GM12878 (cell line): Measurements from ENCODE around the gene PLEK2. TPM values are rescaled to one million over a fixed set of nuclear protein-coding genes. Genes with fewer than 3 reads are reported as not detected.

Experiments used
- ATAC-seq: fragments of 200-7000 bp; cut with Tn5 transposase; 3 replicates; pipeline ENCODE4 v1.9.1; 2020; ENCODE audit warnings: mild to moderate bottlenecking, moderate library complexity
- BruUV-seq: library from RNA; stranded (reverse); fragments of 400-500 nt; replicated peaks from 2 replicates; lab custom pipeline; 2021; lab: Mats Ljungman, UMichigan
- CTCF ChIA-PET: fragments of 300-600 bp; sonication (Branson Sonifier 250); formaldehyde crosslinking; extraction: SDS; loops from one replicate; lab custom pipeline; 2021; ENCODE audit warnings: inconsistent platforms; lab: Yijun Ruan, JAX
- POLR2A ChIA-PET: fragments of 350-600 bp; formaldehyde crosslinking; extraction: SDS; loops from one replicate; lab custom pipeline; 2021; ENCODE audit warnings: inconsistent platforms; lab: Charles Lee
- RAD21 ChIA-PET: fragments of 300-600 bp; sonication (Branson Sonifier 250); formaldehyde crosslinking; loops from one replicate; lab custom pipeline; 2023; ENCODE audit warnings: antibody characterized with exemption; ENCODE audit not compliant: unreplicated experiment; lab: Charles Lee
- SMC1A ChIA-PET: fragments of 300-600 bp; sonication (Branson Sonifier 250); formaldehyde crosslinking; loops from one replicate; lab custom pipeline; 2023; ENCODE audit not compliant: unreplicated experiment, uncharacterized antibody; lab: Charles Lee
- DNase-seq: peaks from one replicate; pipeline ENCODE4 v3.0.0-alpha.2; 2011; ENCODE audit warnings: low read depth, low spot score
- FAIRE-seq: peaks from 3 replicates; lab custom pipeline; 2011; peaks lifted over from hg19 to GRCh38; lab: Jason Lieb, UNC
- H2AFZ ChIP-seq: 2 replicates; pipeline ENCODE4 v1.6.0; 2011; ENCODE audit warnings: low read depth, low read length, control low read depth; ENCODE audit not compliant: control insufficient read depth
- H3K27ac ChIP-seq: 2 replicates; pipeline ENCODE4 v1.5.1; 2011; ENCODE audit warnings: control low read depth; ENCODE audit not compliant: control insufficient read depth, insufficient read depth
- H3K27me3 ChIP-seq, 2 experiments: replicated peaks in 1 of 2; 2 replicates each; pipeline versions ENCODE4 v1.6.0 to v1.6.1; 2011; ENCODE audit warnings: low read length in 1 of 2; ENCODE audit not compliant: control insufficient read depth in 2 of 2, insufficient read depth in 2 of 2
- H3K36me3 ChIP-seq, 2 experiments: 2 replicates each; pipeline ENCODE4 v1.5.1; 2011; ENCODE audit warnings: low read length in 1 of 2; ENCODE audit not compliant: control insufficient read depth in 2 of 2, insufficient read depth in 2 of 2
- H3K4me1 ChIP-seq: 2 replicates; pipeline ENCODE4 v1.6.1; 2011; ENCODE audit warnings: mild to moderate bottlenecking, low read length, moderate library complexity, mixed read lengths; ENCODE audit not compliant: control insufficient read depth, insufficient read depth
- H3K4me2 ChIP-seq: 2 replicates; pipeline ENCODE4 v1.6.0; 2011; ENCODE audit warnings: control low read depth; ENCODE audit not compliant: control insufficient read depth, insufficient read depth
- H3K4me3 ChIP-seq: fragments of 200-600 bp; sonication (generic); 2 replicates; pipeline ENCODE4 v1.5.1; 2016
- H3K79me2 ChIP-seq: 2 replicates; pipeline ENCODE4 v1.6.0; 2011; ENCODE audit warnings: low read length; ENCODE audit not compliant: control insufficient read depth, insufficient read depth
- H3K9ac ChIP-seq: 2 replicates; pipeline ENCODE4 v1.8.0; 2011; ENCODE audit warnings: low read length, control low read depth, mixed read lengths; ENCODE audit not compliant: control insufficient read depth, insufficient read depth
- H3K9me3 ChIP-seq: replicated peaks from 3 replicates; pipeline ENCODE4 v1.5.1; 2011; ENCODE audit warnings: mild to moderate bottlenecking, low read length; ENCODE audit not compliant: control insufficient read depth, insufficient read depth
- H4K20me1 ChIP-seq: 2 replicates; pipeline ENCODE4 v1.6.0; 2011; ENCODE audit not compliant: control insufficient read depth, insufficient read depth
- CEBPB ChIP-seq, 2 experiments: fragments of 150-350 bp in 1 of 2; IDR thresholded peaks; 2 replicates each; pipeline ENCODE4 v1.6.1; 2012 to 2014; ENCODE audit warnings: low read depth in 2 of 2, low read length in 2 of 2, borderline replicate concordance in 1 of 2, inconsistent platforms in 1 of 2
- EED ChIP-seq: sonication (generic); IDR thresholded peaks from 2 replicates; pipeline ENCODE4 v1.6.1; 2016; ENCODE audit warnings: antibody characterized with exemption, low read depth
- HCFC1 ChIP-seq: fragments of 150-350 bp; IDR thresholded peaks from 2 replicates; pipeline ENCODE4 v1.6.1; 2014; ENCODE audit warnings: low read length
- HSF1 ChIP-seq: fragments of 150-350 bp; IDR thresholded peaks from 2 replicates; pipeline ENCODE4 v1.6.1; 2014; ENCODE audit warnings: mild to moderate bottlenecking, low read depth, low read length
- MYB ChIP-seq: fragments of 150-350 bp; IDR thresholded peaks from 2 replicates; pipeline ENCODE4 v1.6.1; 2014; ENCODE audit warnings: mild to moderate bottlenecking, low read depth, low read length, borderline replicate concordance
- NBN ChIP-seq: fragments of 450-650 bp; IDR thresholded peaks from 2 replicates; pipeline ENCODE4 v1.6.1; 2016
- NKRF ChIP-seq: fragments of 450-650 bp; conservative IDR thresholded peaks from 2 replicates; pipeline ENCODE4 v1.6.1; 2017; ENCODE audit warnings: mild to moderate bottlenecking, moderate library complexity
- TCF12 ChIP-seq: IDR thresholded peaks from 2 replicates; pipeline ENCODE4 v1.6.1; 2011; ENCODE audit warnings: low read depth, mild to moderate bottlenecking, low read length
- ZBTB4 ChIP-seq: fragments of 450-650 bp; formaldehyde crosslinking; IDR thresholded peaks from 2 replicates; pipeline ENCODE4 v1.4.0; 2022; ENCODE audit warnings: mild to moderate bottlenecking, moderate library complexity
- ZNF207 ChIP-seq: fragments of 450-650 bp; IDR thresholded peaks from 2 replicates; pipeline ENCODE4 v1.6.1; 2014; ENCODE audit warnings: antibody characterized with exemption, mild to moderate bottlenecking, borderline replicate concordance
- WGBS: methylation state at CpG from one replicate; pipeline ENCODE4 v1.1.6; 2016; ENCODE audit warnings: low lambda C conversion rate; ENCODE audit not compliant: insufficient replicate concordance, insufficient coverage; ENCODE audit errors: missing lambda C conversion rate; 5-methylcytosine and 5-hydroxymethylcytosine counted together
- in situ Hi-C: fragments of 300-500 bp; cut with MboI; formaldehyde crosslinking; loops from 9 replicates; pipeline ENCODE4 v1.14.3; 2018; ENCODE audit warnings: mixed read lengths
- intact Hi-C: fragments of 100-400 bp; cut with micrococcal nuclease; formaldehyde crosslinking; loops from one replicate; pipeline ENCODE4 v1.14.2; 2022; ENCODE audit not compliant: unreplicated experiment
- polyA plus RNA-seq, 11 experiments: library from polyadenylated mRNA; depleted of rRNA in 4 of 11; unstranded in 6 of 11; stranded (reverse) in 5 of 11; fragments of >200 nt; fragmentation: Nextera tagmentation in 4 of 11; fragmentation: Illumina TruSeq in 1 of 11; extraction: Ambion mirVana in 4 of 11; extraction: Trizol in 1 of 11; gene quantifications; 1 replicate in 1 of 11; 2 replicates in 10 of 11; pipeline versions ENCODE4 v1.2.1 to v1.2.3, GENCODE V29; 2011 to 2016; ENCODE audit warnings: inconsistent platforms in 2 of 11, missing spikeins in 2 of 11, low read depth in 1 of 11
- total RNA-seq, 4 experiments: library from RNA; depleted of rRNA in 3 of 4; stranded (reverse); fragments of >200 nt in 3 of 4; fragmentation: Illumina TruSeq in 1 of 4; extraction: Trizol in 1 of 4; gene quantifications; 2 replicates each; pipeline versions ENCODE4 v1.2.1 to v1.2.3, GENCODE V29; 2013 to 2021
- TF ChIP-seq, protein P1 (sequence below): fragments of 450-650 bp; IDR thresholded peaks from 2 replicates; pipeline ENCODE4 v1.6.1; 2017; ENCODE audit warnings: mild to moderate bottlenecking, moderate library complexity

PLEK2 gene
- total and polyA plus RNA-seq, 10 of the 15 experiments (the other 5 are each of a cell fraction or from before 2014, with no cell fraction given) = 0.08 to 0.20 TPM; not detected in 8

DNA sequence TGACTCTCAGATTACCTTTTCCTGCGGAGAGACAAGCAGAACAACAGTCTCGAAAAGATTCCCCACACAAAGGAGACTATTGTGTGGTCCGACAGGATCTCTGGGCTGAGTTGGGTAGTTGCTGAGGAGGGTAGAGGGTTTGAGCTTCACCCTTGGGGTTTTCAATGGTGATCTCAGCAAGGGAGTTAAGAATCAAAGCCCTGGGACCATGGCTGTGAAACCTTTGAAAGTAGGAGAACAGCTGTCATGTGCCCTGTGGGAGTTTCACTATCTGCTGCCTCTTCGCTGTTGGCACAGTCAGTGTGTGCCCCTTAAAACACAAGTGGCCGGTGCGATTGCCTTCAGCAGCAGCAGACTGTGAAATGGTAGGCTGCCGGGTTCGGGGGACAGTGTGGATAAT is 14.2 kb upstream of the PLEK2 start:
- no TSS peak for BruUV-seq
- Histone ChIP-seq H2AFZ (no peak overlapping the region), H3K4me1 (no peaks in the 10 kb centered on the region), H3K4me3 (no peak overlapping the region), H3K27me3 (peaks cover 0 to 6% of the 10 kb centered on the region in 2 experiments; a peak in 2 of 4 replicates), H3K9me3 (no peaks in the 10 kb centered on the region), H3K9ac (no peak overlapping the region), H4K20me1 (no peaks in the 10 kb centered on the region), H3K4me2 (no peak overlapping the region), H3K36me3 (no peaks in the 10 kb centered on the region), H3K27ac (no peak overlapping the region), H3K79me2 (no peaks in the 10 kb centered on the region)
- intact Hi-C loops = loop anchor here (2.0 kb wide), 2 partner anchors 241 to 279 kb away; no protein-coding TSS in a partner anchor
- FAIRE-seq (no peak), DNase-seq (no peak), ATAC-seq (no peak; the same call in 1 of the 3 replicates)
- ChIA-PET POLR2A (no interaction called here), CTCF (interaction anchor here (0.8 to 21.1 kb wide), 25 partner anchors 9 to 412 kb away, joined by 3 to 583 read pairs (median 10); partner anchors contain the start of genes ARG2, PLEKHH1, RDH12 and TMEM229B), SMC1A (interaction anchor here (0.9 to 10.2 kb wide), 16 partner anchors 10 to 277 kb away, joined by 3 to 185 read pairs (median 7); partner anchors contain the start of genes ARG2 and RDH12), RAD21 (interaction anchor here (0.9 to 8.8 kb wide), 9 partner anchors 13 to 277 kb away, joined by 3 to 176 read pairs (median 6); no protein-coding TSS in a partner anchor)
- 67% methylated on average over 8 of the region's 8 CpGs for WGBS
- in situ Hi-C loops = loop anchor here (5.0 to 10.0 kb wide), 2 partner anchors 141 to 279 kb away; partner anchors contain the start of gene RDH12
- TF ChIP-seq ZNF207 (no peak), EED (no peak), HCFC1 (no peak), ZBTB4 (CRISPR knock-in tag) (no peak), TCF12 (no peak), CEBPB (IDR thresholded peaks at IDR 0.05; ENCODE audit: borderline replicate concordance in 1 of 2, low read depth in 2 of 2, low read length in 2 of 2) (no peak), NKRF (no peak), NBN (no peak), MYB (no peak), HSF1 (no peak)
- TF ChIP-seq, protein P1, sequence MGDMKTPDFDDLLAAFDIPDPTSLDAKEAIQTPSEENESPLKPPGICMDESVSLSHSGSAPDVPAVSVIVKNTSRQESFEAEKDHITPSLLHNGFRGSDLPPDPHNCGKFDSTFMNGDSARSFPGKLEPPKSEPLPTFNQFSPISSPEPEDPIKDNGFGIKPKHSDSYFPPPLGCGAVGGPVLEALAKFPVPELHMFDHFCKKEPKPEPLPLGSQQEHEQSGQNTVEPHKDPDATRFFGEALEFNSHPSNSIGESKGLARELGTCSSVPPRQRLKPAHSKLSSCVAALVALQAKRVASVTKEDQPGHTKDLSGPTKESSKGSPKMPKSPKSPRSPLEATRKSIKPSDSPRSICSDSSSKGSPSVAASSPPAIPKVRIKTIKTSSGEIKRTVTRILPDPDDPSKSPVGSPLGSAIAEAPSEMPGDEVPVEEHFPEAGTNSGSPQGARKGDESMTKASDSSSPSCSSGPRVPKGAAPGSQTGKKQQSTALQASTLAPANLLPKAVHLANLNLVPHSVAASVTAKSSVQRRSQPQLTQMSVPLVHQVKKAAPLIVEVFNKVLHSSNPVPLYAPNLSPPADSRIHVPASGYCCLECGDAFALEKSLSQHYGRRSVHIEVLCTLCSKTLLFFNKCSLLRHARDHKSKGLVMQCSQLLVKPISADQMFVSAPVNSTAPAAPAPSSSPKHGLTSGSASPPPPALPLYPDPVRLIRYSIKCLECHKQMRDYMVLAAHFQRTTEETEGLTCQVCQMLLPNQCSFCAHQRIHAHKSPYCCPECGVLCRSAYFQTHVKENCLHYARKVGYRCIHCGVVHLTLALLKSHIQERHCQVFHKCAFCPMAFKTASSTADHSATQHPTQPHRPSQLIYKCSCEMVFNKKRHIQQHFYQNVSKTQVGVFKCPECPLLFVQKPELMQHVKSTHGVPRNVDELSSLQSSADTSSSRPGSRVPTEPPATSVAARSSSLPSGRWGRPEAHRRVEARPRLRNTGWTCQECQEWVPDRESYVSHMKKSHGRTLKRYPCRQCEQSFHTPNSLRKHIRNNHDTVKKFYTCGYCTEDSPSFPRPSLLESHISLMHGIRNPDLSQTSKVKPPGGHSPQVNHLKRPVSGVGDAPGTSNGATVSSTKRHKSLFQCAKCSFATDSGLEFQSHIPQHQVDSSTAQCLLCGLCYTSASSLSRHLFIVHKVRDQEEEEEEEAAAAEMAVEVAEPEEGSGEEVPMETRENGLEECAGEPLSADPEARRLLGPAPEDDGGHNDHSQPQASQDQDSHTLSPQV = no peak
